GM19395 (cell line): ENCODE data around the gene APOA4.
"Not testable (repeated sequence)": the region's sequence is repeated elsewhere in the genome, so short reads cannot be mapped to it uniquely, and the experiment has no call there.

Experiments
- ATAC-seq: cut with Tn5 transposase; IDR thresholded peaks from one replicate; pipeline ENCODE4 v1.9.1; 2021; ENCODE audit warnings: mild to moderate bottlenecking, moderate library complexity; ENCODE audit not compliant: unreplicated experiment

Gene APOA4

DNA sequence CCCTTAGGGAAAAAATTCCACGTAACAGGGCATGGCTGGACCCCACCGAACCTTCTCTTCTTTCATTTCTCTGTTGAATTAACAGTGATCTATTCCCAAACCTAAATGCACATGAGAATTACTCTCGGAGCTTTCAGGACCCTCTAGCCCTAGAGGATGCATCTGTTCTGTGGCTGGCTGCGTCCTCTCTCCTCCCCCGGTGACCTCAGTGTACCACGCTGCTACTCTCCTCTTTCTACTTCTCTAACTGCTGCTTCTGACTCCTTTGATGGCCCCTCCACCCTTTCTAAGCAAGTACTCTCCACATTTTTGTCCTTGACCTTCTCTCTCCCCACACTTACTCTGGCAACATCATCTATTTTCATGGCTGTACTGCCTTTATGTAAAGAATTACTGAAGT lies 26.4 kb upstream of the APOA4 start:
- no peak for ATAC-seq

DNA sequence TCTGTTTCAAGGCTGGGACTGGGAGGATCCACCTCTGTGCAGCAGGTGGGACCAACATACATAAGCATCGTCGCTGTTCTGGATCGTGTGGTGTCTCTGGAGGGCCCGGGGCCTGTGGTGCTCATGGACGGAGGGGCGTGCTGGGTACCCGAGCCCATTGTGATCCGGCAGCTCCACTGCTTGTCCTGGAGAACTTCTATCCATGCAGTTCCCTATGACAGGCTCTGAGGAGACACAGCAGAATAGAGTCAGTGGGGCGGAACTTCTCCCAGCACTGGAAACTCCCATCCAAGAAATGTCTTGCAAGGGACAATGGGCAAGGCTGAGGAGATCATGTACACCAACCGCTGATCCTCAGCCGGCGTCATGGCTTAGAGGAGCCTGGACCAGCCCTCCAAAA lies 26.0 kb upstream of the APOA4 start:
- ATAC-seq = no peak

DNA sequence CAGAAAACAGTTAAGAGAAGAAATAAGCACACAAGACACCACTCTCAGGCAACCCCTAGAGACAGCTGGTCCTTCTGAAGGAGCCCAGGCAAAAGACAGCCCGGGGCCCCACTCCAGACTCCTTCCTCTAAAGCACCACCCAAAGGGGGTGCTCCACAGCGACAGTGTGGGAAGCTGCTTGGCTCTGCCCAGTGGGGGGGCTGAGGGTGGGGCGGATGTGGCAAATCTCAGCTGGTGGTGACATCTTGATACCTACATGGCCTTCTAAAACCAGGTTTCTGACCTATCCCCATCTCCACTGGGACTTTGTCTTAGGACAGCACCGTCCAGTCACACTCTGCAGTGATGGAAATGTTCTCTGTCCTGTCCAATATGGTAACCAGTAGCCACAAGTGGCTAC lies 24.5 kb upstream of the APOA4 start:
- no peak for ATAC-seq

DNA sequence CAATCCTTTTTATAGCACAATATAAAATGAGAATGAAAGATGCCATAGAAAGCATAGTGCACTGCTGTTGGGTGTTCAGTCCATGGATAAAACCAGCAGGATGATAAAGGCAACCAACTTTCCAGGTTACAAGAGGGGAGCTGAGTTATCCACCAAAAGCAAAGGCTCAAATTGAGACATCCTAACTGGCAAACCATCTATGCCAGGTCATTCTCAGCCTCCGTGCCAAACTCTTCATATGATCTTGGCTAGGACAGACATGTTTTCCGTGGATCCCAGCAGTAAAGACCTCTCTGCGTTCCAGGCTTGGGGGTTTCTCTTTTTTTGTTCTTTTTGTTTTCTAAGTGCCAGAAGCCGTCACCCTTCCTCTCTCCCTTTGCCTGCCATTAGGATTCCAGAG lies 21.6 kb upstream of the APOA4 start:
- ATAC-seq = no peak

DNA sequence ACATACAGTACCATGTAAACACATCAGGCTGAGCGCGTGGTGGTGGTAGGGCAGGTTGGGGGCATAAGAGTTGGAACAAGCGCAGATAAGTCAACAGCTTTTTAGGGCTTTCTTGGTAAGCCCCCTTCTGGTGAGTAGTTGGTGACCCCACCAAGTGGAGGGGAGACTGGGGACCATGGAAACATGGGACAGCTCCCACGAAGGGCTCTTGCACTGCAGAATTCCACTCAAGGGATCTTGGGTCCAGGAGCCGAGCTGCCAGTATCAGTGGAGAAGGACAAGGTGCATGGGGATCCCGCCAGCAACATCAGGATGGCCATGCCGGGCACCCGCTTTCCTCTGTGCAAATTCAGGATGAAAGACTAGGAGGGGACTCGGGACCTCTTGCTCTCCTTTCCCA lies 20.6 kb upstream of the APOA4 start:
- no peak for ATAC-seq

DNA sequence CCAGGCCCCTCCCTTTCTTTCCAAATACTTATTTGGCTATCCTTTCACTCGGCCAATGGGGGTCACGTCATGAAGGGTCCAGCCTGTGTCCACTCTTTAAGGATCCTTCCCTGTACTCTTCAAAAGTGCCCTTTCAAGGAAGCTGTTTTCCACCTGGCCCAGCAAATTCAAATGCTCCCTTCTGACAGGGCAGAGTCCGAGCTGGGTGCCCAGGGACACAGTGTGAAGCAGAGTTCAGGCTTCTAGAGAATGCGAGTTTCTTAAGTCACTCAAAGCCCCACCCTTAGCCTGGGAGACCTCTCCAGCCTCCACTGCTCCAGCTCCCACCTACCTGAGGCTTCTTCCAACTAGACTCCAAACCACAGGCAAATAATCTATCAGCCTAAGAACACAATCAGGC lies 19.8 kb upstream of the APOA4 start:
- no peak for ATAC-seq

DNA sequence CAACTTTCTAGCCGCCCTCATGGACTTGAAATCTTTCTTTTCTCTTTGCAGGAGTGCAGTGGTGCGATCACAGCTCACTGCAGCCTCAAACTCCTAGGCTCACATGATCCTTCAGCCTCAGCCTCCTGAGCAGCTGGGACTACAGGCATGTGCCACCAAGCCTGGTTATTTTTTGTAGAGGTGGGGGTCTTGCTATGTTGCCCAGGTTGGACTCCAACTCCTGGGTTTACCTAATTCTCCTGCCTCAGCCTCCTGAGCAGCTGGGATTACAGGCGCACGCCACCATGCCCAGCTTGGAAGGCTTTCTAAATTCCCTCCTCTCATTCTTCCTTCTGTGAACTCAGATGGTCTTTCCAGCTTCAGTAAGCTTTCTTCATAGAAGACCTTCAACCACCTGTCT lies 19.0 kb upstream of the APOA4 start:
- no peak for ATAC-seq

DNA sequence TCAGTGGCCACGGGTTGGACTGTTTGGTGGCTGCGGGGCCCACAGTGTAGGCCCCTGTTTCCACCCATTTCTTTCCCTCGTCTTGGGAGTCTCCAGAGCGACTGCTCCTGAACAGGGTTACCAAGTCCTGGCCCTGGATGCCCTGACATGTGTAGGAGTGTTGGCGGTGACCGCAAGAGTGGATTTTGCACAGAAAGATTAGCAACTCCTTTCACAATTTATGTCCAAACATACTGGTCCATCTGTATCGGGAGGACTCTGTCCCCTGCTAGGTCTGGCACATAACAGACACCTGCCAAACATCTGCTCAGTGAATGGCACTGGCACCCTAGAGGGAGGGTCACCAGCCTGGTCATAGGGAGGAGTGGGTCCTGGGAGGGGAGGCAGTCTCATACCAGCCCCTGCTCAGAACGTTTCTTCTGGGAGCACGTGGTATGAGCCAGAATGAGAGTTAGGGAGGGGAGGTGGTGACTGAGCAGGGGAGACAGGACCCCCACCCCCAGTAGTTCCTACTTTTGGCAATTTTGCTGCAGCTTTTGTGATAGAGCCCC lies 17.7 kb upstream of the APOA4 start:
- no peak for ATAC-seq

DNA sequence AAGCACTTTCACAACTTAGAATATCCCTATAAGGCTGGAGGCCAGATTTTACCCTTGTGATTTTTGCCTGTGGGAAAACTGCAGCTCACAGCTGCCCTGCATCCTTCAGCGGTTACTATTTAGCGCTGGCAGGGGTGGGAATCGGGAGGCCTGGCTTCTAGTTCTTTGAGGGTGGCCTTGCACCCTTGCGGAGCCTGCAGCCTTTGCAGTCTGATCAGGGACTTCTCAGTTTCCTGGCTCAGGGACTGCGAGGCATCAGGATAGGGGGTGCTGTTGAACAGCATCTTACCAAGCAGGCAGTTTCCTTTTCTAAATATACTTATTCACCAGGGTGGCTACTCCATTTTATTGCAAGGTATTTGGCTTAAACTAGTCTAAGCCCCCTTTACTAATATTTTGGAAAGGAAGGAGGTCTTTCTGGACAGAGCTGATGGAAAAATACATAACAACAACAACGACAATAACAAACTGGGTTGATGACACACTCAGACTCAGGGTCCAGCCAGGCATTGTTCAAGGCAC lies 17.2 kb upstream of the APOA4 start:
- no peak for ATAC-seq

DNA sequence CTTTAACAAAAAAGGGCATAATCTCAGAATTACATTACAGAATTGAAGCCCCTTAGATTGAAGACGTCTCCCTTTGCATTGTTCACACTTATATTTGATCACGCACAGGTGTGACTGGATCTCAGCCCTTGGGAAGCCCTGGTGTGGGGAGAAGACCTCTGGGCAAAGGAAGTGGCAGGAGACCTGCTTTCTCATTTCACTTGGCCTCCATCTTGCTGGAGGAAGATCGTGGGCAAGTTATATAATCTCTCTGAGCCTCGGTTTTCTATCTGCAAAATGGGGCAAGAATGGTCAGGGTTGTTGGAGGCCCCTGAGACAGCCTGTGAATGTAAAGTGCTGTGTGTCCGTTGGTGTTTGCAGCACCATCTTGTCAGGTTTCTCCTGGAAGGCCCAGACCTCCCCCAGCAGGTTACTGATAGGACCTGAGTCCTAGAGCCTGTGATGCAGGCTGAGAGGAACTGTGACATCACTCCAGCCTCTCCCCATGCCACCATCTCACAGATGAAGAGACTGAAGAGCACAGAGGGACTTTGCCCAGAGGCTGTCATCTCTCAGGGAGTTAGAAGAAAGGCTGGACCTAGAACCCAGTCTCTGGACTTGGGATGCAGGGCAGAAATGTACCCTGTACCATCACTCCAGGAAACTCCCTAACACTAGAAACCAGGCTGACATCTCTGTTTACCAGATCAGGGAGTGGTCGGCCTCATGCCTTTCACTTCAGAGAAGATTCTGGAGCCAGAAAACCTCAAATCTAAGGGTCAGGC lies 15.4 kb upstream of the APOA4 start:
- ATAC-seq = no peak

DNA sequence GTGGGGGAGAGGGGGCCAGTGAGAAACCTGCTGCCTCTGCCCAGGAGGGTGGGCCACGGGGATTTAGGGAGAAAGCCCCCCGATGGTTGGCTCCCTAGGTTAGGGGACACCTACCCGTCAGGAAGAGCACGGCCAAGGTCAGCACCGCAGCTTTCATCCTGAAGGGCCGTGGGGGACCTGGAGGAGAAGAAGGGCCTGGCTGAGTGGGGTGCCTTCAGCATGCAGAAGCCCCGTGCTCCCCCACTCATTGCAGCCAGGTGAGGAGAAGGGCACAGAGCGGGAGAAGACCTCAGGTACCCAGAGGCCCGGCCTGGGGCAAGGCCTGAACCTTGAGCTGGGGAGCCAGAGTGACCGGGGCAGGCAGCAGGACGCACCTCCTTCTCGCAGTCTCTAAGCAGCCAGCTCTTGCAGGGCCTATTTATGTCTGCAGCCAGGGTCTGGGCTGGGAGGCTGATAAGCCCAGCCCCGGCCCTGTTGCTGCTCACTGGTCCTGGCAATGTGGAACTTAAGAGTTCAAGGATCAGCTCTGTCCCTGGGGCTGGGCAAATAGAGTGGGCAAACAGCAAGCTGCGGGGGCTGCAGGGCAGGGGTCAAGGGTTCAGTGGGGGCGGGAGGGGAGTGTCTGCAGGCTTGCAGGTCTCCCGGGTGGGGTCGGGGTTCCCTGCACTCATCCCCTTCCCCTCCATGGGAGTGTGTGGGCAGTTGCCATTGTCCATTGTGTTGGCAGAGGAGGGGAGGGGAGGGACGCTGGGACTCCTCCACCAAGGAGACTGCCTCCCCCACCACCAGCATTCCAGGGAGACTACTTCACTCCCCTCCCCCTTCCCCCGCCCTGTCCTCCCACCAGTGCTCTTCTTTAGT lies 14.4 kb upstream of the APOA4 start, which contains the start of gene APOA1:
TSS of gene APOA1 (minus strand) at position 392 of the 861 bp plus-strand sequence. CDS start at position 157, 235 bp downstream.
- no peak for ATAC-seq

DNA sequence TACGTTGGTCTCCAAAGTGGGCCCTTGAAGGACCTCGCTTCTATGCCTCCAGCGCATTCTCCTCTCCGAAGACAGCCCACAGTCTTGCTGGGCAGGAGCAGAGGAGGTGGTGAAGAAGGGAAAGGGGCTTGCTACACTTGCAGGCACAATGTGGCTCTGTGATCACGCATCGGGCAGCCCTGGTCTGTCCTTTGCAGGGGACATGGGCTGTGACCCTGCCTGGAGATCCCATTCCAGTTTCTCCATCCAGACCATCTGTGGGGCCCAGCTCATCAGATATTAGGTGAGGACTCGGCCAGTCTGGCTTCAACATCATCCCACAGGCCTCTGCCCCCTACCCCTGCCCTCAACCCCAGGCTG lies 13.5 kb upstream of the APOA4 start:
- no peak for ATAC-seq

DNA sequence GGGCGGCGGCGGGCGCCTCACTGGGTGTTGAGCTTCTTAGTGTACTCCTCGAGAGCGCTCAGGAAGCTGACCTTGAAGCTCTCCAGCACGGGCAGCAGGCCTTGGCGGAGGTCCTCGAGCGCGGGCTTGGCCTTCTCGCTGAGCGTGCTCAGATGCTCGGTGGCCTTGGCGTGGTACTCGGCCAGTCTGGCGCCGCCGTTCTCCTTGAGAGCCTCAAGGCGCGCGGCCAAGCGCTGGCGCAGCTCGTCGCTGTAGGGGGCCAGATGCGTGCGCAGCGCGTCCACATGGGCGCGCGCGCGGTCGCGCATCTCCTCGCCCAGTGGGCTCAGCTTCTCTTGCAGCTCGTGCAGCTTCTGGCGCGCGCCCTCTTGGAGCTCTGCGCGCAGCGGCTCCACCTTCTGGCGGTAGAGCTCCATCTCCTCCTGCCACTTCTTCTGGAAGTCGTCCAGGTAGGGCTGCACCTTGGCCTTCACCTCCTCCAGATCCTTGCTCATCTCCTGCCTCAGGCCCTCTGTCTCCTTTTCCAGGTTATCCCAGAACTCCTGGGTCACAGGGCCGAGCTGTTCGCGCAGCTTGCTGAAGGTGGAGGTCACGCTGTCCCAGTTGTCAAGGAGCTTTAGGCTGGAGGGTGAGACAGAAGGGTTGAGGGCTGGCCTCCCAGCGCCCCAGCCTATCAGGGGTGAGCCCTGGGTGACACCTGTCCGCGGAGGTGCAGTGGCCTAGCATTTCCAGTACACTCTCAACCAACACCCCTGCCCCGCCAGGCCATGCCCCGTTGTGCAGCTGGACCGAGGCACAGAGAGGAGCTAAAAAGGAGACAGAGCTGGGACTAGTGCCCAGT lies 12.9 kb upstream of the APOA4 start:
- peak; percentile 81 for ATAC-seq

DNA sequence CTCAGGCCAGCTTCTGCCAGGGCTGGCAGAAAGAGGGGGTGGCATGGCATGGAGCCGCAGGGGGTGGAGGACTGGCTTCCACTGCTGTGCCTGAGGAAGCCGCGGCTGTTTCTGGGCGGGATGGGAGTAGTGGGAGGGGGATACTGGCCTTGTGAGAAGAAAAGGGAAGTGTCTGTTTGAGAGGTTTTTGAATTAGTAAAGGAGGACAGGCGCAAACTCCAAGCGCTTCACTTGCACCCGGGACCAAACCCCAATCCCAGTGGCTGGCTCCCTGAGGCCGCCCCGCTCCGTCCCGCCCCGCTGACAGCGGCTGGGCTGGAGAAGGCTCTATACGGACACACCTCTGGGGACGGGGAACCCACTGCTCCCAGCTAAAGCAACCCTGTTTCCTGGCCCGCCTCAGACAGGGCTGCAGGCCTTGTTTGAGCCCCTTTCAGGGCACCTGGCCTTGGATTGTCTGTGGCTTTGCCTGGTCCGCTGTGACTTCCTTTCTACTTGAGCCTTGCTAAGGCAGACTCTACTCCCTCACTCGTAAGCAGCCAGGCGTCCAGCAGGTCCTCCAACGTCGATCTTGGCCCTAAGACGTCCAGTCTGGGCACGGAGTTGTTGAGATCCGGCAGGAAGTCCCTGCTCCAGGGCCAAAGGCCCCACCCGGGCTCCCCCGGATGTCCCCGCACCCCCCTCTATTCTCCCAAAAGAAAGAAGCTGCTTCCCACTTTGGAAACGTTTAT lies 12.1 kb upstream of the APOA4 start:
- peak; percentile 23 for ATAC-seq

DNA sequence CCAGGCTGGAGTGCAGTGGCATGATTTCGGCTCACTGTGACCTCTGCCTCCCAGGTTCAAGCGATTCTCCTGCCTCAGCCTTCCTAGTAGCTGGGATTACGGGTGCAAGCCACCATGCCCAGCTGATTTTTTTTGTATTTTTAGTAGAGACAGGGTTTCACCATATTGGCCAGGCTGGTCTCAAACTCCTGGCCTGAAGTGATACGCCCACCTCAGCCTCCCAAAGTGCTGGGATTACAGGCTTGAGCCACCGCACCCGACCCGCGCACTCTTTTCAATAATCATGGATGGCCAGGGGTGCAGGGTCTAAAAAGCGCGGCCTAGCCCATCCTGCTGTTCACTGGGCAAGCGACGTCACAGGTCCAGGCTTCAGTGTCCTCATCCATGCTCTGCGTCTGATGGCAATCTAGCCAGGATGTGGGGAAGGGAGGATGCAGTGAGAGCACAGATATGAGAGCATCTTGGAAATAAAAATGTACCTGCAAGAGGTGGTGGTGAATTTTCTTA lies 11.5 kb upstream of the APOA4 start:
- ATAC-seq = not testable (repeated sequence)

DNA sequence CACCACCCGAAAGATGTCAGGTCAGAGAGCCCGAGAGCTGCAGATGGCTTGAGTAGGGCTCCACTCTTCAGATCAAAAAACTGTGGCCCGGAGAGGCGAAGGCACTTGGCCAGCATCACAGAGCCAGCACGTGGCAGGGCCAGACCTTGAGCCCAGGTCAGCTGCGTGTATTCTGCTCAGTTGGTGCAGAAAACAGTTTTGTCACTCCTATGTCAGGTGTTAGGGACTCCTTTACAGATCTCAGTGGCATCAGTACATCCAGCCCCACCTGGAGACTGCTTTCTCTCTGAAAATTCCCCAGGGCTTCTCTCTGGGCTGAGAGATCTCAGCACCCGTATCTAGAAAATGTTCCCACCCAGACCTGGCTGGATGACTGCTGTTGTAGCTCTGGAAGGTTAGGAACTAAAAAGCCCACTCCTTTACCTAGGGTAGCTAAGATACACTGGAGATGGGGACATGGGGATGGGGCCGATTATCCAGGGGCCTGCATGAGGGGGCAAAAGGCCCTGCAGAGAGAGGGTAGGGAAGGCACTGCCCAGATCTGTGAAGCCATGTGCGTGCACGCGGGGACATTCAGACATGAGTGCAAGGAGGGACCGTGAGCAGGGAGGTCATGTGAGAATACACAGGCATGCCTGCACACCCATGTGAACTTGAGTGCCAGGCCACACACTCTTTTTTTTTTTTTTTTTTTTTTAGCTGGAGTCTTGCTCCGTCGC lies 10.9 kb upstream of the APOA4 start:
- ATAC-seq = no peak

DNA sequence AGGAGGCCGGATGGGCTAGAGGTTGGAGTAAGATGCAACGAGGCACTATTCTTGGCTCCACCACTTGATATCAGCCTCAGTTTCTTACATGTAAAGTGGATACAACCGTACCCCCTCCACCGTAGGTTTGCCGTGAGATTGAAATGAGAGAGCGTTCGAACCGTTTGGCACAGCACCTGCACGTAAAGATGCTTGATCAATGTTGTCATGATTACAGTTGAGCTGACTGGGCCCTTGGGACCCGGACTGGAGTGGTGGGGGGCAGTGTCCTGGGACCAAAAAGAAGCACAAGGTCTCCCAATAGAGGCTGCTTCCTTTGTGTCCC lies 10.3 kb upstream of the APOA4 start:
- no peak for ATAC-seq

DNA sequence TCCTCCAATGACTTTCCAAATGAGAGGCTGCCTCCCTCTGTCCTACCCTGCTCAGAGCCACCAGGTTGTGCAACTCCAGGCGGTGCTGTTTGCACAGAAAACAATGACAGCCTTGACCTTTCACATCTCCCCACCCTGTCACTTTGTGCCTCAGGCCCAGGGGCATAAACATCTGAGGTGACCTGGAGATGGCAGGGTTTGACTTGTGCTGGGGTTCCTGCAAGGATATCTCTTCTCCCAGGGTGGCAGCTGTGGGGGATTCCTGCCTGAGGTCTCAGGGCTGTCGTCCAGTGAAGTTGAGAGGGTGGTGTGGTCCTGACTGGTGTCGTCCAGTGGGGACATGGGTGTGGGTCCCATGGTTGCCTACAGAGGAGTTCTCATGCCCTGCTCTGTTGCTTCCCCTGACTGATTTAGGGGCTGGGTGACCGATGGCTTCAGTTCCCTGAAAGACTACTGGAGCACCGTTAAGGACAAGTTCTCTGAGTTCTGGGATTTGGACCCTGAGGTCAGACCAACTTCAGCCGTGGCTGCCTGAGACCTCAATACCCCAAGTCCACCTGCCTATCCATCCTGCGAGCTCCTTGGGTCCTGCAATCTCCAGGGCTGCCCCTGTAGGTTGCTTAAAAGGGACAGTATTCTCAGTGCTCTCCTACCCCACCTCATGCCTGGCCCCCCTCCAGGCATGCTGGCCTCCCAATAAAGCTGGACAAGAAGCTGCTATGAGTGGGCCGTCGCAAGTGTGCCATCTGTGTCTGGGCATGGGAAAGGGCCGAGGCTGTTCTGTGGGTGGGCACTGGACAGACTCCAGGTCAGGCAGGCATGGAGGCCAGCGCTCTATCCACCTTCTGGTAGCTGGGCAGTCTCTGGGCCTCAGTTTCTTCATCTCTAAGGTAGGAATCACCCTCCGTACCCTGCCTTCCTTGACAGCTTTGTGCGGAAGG lies 9.5 kb upstream of the APOA4 start:
- no peak for ATAC-seq
